Ishikawa (cell line): ENCODE measurements around the gene OR5H1.

ENCODE experiments used
- CEBPB ChIP-seq: IDR thresholded peaks from 2 replicates; pipeline ENCODE4 v1.6.1; 2012
- CREB1 ChIP-seq: IDR thresholded peaks from 2 replicates; pipeline ENCODE4 v1.6.1; 2012; ENCODE audit warnings: low read depth
- EGR1 ChIP-seq: IDR thresholded peaks from 2 replicates; pipeline ENCODE4 v1.6.1; 2012
- EP300 ChIP-seq: IDR thresholded peaks from 2 replicates; pipeline ENCODE4 v1.6.1; 2012; ENCODE audit warnings: borderline replicate concordance
- FOXM1 ChIP-seq: IDR thresholded peaks from 2 replicates; pipeline ENCODE4 v1.6.1; 2012; ENCODE audit warnings: low read depth, borderline replicate concordance
- NFIC ChIP-seq: IDR thresholded peaks from 2 replicates; pipeline ENCODE4 v1.6.1; 2012
- RAD21 ChIP-seq: IDR thresholded peaks from 2 replicates; pipeline ENCODE4 v1.6.1; 2012; ENCODE audit warnings: low read depth
- TAF1 ChIP-seq: IDR thresholded peaks from 2 replicates; pipeline ENCODE4 v1.6.1; 2012; ENCODE audit warnings: low read depth, mild to moderate bottlenecking
- TCF12 ChIP-seq: IDR thresholded peaks from 2 replicates; pipeline ENCODE4 v1.6.1; 2012; ENCODE audit warnings: low read depth
- TEAD4 ChIP-seq: IDR thresholded peaks from 2 replicates; pipeline ENCODE4 v1.6.1; 2012
- USF1 ChIP-seq: IDR thresholded peaks from 2 replicates; pipeline ENCODE4 v1.6.1; 2012
- YY1 ChIP-seq: IDR thresholded peaks from 2 replicates; pipeline ENCODE4 v1.6.1; 2012; ENCODE audit warnings: low read depth
- ZBTB7A ChIP-seq: IDR thresholded peaks from 2 replicates; pipeline ENCODE4 v1.6.1; 2012; ENCODE audit warnings: low read depth
- TF ChIP-seq, protein P1 (sequence below): IDR thresholded peaks from 2 replicates; pipeline ENCODE4 v1.6.1; 2012; ENCODE audit warnings: low read depth, mild to moderate bottlenecking
- TF ChIP-seq, protein P2 (sequence below): IDR thresholded peaks from 2 replicates; pipeline ENCODE4 v1.6.1; 2012

OR5H1 gene

GRCh38 chr3:98171071-98171470, 40.5 kb downstream of the OR5H1 start:
- TF ChIP-seq NFIC (no peak), USF1 (no peak), CEBPB (no peak), CREB1 (no peak), RAD21 (no peak), EGR1 (no peak), ZBTB7A (no peak), FOXM1 (no peak), EP300 (no peak), TCF12 (no peak), YY1 (no peak), TEAD4 (no peak), TAF1 (no peak)
- TF ChIP-seq, protein P1, sequence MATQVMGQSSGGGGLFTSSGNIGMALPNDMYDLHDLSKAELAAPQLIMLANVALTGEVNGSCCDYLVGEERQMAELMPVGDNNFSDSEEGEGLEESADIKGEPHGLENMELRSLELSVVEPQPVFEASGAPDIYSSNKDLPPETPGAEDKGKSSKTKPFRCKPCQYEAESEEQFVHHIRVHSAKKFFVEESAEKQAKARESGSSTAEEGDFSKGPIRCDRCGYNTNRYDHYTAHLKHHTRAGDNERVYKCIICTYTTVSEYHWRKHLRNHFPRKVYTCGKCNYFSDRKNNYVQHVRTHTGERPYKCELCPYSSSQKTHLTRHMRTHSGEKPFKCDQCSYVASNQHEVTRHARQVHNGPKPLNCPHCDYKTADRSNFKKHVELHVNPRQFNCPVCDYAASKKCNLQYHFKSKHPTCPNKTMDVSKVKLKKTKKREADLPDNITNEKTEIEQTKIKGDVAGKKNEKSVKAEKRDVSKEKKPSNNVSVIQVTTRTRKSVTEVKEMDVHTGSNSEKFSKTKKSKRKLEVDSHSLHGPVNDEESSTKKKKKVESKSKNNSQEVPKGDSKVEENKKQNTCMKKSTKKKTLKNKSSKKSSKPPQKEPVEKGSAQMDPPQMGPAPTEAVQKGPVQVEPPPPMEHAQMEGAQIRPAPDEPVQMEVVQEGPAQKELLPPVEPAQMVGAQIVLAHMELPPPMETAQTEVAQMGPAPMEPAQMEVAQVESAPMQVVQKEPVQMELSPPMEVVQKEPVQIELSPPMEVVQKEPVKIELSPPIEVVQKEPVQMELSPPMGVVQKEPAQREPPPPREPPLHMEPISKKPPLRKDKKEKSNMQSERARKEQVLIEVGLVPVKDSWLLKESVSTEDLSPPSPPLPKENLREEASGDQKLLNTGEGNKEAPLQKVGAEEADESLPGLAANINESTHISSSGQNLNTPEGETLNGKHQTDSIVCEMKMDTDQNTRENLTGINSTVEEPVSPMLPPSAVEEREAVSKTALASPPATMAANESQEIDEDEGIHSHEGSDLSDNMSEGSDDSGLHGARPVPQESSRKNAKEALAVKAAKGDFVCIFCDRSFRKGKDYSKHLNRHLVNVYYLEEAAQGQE, result no peak
- TF ChIP-seq, protein P2, sequence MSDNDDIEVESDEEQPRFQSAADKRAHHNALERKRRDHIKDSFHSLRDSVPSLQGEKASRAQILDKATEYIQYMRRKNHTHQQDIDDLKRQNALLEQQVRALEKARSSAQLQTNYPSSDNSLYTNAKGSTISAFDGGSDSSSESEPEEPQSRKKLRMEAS, result no peak

- TF ChIP-seq TAF1 (no peak), TCF12 (no peak), FOXM1 (no peak), NFIC (no peak), EP300 (no peak), YY1 (no peak), CREB1 (no peak), USF1 (no peak)
- TF ChIP-seq, protein P1, result no peak
These were observed 42.1 kb downstream of the OR5H1 start for GRCh38 chr3:98172621-98173020.

DNA sequence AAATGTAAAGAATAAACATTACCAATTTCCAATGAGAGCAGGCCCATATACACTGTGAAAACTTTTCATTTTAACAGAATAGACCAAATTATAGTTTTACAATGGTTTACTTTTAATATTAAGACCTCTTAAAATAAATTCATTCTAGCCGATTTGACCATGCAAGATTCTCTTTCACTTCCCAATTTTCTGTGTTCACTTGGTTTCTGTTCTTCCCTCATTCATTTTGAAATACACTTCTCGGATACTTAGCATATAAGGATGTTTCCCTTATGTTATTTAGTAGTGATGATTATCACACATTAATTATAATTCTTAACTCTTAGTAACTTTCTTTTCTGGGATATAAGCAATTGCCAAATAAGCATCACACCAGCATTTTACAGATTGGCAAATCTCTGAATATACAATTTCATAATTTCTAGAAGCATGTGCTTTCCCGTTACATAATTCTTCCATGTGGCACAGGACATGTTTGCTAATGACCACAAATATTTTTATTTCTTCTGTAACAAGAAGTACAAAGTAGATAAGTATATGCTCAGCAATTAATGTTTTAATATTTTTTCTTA, 49.9 kb downstream of the OR5H1 start:
- no peak for TF ChIP-seq CEBPB

- TF ChIP-seq CEBPB (no peak), TEAD4 (no peak)
- TF ChIP-seq, protein P1, result no peak
These were observed 51.7 kb downstream of the OR5H1 start for GRCh38 chr3:98182196-98182595.

- TF ChIP-seq USF1, result no peak
- no peak for TF ChIP-seq TAF1
- TF ChIP-seq TCF12, result no peak
- TF ChIP-seq, protein P2, result no peak
- no peak for TF ChIP-seq FOXM1
- no peak for TF ChIP-seq EP300
- no peak for TF ChIP-seq ZBTB7A
- no peak for TF ChIP-seq CREB1
- no peak for TF ChIP-seq CEBPB
- no peak for TF ChIP-seq RAD21
- no peak for TF ChIP-seq EGR1
- no peak for TF ChIP-seq TEAD4
- TF ChIP-seq, protein P1, result no peak
These were observed 54.7 kb downstream of the OR5H1 start for GRCh38 chr3:98185180-98185579.
